GM10266 (cell line): ENCODE data around the gene AFAP1L1.

ENCODE experiments used
- DNase-seq: peaks from one replicate; pipeline ENCODE4 v3.0.0; 2012; ENCODE audit errors: extremely low spot score
- TF ChIP-seq, protein P1 (sequence below): IDR thresholded peaks from 2 replicates; pipeline ENCODE4 v1.5.1; 2012; ENCODE audit warnings: mild to moderate bottlenecking, low read depth; ENCODE audit not compliant: control insufficient read depth, insufficient read depth; ENCODE audit errors: missing control alignments

AFAP1L1 gene

DNA sequence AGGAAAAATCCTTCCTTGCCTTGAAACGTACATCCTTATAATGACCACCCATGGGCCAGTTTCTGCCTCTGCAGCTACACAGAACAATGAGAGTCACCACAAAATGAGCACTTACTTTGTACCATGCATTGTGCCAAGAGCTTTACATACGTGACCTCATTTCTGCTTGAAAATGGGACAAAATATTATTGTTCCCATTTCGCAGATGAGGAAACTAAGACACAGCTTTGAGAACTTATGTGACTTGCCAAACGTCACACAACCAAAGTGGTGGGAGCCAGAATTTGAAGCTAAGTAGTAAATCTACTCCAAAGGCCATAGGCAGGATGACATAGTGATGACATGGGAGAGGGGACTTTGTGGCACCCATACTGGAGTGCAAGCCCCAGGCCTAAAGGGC, 38.8 kb downstream of the AFAP1L1 start:
- TF ChIP-seq, protein P1, sequence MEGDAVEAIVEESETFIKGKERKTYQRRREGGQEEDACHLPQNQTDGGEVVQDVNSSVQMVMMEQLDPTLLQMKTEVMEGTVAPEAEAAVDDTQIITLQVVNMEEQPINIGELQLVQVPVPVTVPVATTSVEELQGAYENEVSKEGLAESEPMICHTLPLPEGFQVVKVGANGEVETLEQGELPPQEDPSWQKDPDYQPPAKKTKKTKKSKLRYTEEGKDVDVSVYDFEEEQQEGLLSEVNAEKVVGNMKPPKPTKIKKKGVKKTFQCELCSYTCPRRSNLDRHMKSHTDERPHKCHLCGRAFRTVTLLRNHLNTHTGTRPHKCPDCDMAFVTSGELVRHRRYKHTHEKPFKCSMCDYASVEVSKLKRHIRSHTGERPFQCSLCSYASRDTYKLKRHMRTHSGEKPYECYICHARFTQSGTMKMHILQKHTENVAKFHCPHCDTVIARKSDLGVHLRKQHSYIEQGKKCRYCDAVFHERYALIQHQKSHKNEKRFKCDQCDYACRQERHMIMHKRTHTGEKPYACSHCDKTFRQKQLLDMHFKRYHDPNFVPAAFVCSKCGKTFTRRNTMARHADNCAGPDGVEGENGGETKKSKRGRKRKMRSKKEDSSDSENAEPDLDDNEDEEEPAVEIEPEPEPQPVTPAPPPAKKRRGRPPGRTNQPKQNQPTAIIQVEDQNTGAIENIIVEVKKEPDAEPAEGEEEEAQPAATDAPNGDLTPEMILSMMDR = no peak
- DNase-seq = no peak

DNA sequence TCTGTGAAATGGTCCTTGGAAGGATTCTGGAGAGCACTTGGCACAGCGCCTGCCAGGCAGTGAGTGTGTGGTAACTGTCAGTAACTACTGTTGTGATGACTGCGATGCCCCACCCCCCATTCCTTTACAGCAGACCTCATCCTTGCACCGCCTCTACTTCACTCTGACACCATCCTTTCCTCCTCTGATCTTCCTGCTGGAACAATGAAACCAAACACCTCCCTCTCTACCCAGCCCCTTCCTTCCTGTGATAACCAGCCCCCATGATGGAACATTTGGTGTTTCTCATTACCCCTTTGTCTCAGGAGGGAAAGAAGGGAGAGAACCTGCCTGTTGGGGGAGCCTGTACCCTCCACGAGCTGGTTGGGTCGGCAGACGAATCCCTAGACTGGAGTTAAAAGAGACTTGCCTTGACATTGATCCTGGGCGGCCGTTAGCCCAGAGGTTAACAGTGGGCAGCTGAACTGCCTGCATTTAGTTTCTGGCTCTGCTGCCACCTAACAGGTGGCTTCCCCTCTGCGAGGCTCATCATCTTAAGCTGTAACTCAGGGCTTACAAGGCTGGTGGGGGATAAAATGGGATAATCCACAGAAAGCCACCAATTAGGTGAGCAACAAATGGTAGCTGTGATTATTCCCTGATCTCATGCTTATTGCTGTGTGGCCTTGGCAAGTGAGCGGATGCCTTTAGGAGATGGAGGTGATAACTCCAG, 39.4 kb downstream of the AFAP1L1 start:
- TF ChIP-seq, protein P1 = no peak
- no peak for DNase-seq

DNA sequence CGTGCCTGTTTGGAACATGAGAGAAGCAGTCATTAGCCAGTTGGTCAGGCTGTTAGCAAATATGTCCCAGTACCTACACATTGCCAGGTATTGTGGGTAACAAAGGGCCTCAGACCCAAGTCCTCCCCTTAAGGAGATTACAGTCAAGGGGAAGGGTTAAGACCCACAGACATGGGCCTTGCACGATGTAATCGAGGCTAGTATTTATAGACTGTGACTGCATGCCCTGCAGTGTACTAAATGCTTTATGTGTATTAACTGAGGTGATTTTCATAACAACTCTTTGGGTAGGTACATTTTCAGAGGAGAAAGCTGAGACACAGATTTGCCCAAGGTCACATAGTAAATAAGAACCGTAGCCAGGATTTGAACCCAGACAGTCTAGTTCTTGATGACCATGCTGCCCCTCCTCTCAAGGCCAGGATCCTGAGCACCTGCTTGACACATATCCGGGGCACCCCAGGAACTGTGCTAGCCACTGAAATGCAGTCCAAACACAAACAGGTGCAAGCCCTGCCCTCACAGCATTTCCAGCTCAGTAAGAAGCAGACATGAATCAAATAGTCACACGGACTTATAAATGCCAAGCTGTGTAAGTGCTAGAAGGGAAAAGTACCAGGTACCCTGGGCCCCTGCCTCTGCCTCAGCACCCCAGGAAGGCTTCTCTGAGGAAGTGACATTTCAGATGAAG, 41.6 kb downstream of the AFAP1L1 start:
- no peak for DNase-seq

DNA sequence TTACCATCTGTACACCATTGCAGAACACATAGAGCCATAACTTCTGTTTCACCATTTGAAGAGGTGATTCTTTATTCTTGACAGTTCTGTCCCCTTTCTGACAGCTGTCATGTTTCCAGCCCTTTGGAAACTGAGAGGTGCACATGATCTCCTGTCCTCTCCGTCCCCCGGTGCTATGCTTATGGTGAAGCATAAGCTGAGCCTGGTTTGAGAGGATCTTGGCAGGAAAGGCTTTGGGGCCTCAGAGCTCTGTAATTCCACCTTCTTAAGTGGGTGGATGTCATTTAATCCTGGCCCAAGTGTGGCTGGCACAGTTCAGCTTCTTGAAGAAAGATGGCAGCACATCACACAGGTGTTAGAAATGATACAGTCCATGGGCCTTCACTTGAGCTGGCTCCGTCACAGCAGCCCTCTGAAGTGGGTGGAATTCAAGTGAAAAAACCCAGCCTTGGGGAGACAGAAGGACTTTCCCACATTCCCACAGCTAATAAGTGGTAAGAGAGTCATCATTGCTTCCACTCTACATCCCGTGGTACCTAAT, 43.0 kb downstream of the AFAP1L1 start:
- TF ChIP-seq, protein P1 = peak; percentile 6
- DNase-seq = no peak

More for the DNA sequence above, 41.6 kb downstream of the AFAP1L1 start:
- TF ChIP-seq, protein P1 = no peak

DNA sequence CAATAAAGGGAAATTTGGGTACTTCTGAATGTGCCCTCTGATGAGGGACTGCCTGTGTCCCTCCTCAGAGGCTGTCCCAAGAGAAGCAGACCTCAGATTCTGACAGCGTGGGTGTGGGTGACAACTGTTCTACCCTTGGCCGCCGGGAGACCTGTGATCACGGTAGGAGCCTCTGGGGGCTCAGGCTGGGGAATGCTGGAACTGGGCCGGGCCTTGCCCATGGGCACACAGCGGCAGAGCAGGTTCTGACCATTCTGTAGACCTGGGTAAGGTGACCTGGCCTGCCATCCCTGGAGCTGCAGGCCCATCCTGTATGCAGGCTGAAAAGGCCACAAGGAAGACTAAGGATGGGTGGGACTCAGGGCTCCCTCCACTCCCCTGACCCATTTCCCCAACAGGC, 44.1 kb downstream of the AFAP1L1 start:
- TF ChIP-seq, protein P1 = no peak
- DNase-seq = no peak

DNA sequence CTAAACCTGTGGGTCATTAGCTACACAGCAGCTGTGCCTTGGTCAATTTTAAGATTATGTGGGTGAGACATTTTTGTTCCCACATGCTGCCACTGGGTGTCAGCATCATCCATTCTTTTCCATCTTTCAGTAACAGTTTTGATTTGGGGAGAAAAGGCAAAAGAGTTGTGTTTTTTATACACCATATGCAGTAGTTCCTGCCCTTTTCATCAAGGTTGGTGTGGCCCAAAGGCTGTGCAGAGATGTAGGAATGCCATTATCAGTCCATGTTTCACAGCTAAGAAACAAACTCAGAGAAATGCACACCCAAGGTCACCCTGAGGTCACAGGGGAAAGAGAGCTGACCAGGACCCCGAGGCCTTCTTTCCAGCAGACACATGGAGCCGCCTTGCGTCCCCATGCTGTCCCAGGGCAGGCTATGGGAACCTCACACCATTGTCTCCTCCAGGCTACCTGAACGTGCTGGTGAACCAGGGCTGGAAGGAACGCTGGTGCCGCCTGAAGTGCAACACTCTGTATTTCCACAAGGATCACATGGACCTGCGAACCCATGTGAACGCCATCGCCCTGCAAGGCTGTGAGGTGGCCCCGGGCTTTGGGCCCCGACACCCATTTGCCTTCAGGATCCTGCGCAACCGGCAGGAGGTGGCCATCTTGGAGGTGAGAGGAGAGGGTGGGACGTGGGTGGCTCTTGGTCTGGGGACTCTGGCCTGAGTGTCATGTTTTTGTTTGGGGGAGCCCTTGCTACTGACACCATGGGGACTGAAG, 45.8 kb downstream of the AFAP1L1 start:
- peak; percentile 48 for DNase-seq

More for the DNA sequence above, 45.8 kb downstream of the AFAP1L1 start:
- TF ChIP-seq, protein P1 = peak; percentile 79
